ENCODE data around the gene MAPRE2.

The MAPRE2 gene

DNA sequence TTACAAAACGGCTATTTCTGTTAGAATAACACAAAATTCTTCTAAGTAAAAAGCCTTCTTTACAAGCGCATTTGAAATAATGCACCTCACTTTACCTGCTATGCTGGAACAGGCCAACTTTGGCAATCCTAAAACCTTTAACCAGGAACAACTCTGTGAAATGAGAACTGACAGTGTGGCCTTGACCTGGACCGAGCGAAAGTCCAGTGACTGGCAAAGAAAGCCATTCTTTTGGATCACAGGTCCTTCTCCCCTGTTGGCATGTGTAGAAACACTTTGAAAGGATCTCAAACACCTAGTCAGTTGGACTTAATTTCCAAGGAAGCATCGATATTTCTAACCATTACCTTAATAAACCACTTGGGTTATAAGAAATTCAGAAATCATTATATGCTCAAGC is 21.2 kb downstream of the MAPRE2 start:
- DNase-seq (ENCODE audit: low read depth): no peak

DNA sequence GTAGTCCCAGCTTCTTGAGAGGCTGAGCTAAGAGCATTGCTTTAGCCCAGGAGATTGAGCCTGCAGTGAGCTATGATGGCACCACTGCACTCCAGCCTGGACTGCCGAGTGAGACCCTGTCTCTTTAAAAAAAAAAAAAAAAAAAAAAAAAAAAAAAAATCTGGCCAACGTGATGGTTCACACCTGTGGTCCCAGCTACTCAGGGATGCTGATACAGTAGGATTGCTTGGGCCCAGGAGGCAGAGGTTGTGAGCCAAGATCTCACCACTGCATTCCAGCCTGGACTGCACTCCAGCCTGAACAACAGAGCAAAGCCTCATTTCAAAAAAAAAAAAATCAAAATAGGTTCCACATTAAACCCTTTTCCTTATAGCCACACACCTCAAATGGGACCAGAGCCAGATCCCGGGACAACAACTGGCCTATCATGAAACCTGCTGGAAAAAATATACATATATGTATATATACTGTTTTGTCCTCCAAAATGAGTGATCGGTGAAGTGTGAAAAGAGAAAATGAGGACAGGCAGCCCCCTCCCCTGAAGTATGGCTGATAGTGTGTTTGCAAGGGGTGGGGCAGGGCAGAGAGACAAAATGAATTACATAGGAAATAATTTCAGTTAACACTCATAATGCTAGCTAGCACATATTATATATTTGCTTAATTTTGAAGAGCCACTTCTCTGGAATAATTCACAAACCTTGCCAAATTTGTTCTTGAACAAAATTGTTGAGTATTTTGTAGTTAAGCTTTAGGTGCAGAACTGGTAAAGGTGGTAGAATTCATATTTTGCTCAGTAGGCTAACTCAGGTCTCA is 22.9 kb downstream of the MAPRE2 start:
- DNase-seq (ENCODE audit: low read depth): no peak

DNA sequence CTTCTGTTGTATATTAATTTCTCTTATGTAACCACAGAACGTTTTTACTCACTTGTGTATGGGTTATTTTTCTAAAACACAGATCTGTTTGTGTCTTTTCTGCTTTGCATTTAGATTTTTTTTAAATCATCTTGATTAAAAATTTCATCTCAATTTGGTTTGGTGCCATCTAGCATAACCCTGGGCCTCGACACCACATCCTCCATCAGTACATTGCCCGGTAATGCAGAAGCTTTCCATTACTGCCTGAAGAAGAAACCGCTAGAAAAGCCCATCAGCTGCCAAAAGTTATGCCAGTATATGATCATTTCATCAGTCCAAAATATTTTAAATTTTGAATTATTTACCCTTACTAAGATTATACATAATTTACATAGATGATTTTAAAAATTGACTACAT is 26.2 kb downstream of the MAPRE2 start:
- no peak for DNase-seq (ENCODE audit: low read depth)

DNA sequence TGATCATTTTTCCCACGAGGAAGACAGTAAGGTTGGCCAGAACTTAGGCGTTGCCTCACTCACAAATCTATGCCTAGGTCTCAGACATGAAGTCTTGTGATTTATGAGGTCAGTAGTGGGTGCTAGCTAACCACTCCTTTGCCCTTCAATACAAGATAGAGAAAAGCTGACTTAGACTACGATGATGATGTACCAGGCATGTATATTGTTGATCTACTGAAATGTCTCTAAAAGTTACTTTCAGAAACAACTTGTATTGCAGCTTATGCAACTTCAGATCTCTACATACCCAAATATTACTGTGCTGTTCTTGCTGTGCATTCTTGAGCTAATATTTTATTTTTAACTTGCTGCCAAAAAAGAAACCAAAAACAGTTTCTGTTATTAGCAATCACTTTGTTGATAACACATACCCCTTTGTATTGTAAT is 30.6 kb downstream of the MAPRE2 start:
- DNase-seq (ENCODE audit: low read depth): peak; percentile 24

DNA sequence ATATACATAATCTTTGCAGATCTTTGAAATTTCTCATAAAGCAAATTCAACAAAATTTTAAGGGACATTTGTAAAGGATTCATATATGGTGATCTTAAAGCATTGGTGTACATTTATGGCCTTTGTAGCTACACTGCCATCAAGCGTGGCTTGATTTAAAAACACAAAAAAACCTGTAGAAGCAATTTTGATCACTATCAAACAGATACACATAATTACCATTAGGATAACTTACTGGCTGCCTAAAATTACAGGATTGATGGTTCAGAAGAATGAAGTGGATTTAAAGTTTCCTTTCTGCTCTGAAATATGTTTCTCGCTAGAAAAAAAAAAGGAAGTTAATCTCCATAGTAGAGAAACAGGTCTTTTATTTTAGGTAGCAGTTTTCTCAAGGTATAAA is 31.4 kb downstream of the MAPRE2 start:
- no peak for DNase-seq (ENCODE audit: low read depth)

DNA sequence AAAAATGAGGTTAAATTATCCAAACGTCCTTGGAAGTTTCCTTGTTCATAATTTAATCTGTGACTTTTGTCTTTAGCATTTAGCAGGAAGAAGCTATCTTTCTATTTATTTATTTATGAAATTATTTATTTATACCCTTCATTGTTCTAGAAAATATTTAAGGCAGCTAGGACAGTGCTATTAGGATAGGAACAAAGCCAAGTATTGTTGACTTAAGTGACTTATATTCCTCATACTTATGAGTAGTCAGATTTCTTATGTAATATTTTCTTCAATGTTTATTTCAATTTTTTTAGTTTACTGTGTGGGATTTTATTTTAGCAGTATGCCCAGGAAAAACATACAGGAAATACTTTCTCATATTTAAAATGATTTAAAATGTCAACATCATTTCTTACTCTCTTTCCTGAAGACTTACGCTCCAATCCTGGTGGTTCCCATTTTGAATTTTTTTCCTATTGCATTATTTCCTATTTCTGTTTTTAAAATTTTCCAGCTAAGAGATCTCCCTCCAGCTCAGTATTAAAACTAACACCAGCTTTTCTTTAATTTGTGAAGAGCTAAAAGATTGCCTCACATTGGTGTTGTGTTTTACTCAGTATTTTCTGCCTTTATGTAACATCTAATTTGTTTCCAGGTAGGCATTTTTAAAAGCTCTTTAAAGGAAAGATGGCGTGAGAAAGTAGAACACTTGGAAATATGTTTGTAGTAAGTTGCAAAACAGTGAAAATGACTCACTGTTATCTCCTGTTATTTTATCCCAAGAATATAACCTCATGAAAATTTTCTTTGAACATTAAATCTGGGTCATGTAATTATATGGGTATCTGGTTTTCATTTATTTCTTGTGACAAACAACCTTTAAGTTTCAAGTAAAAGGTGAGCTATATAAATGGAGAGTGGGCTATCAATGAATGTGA is 32.2 kb downstream of the MAPRE2 start:
- no peak for DNase-seq (ENCODE audit: low read depth)

DNA sequence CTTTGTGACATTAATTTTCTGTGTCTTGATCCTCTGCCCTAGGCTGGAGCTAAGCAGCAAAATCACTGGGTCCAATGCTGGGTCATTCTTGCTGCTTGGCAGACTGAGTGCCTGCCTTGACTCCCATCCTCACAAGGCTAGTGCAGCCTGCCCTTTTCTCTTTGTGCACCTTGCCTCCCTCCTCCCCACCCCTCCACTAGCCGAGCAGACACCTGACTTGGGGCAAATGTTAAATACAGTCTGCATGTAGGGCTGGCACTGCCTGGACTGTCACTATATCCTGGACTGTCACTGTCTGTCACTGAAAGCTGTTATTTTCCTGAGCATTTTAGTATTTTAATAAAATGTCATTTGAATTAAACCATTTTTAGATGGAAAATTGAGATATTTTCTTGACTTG is 33.4 kb downstream of the MAPRE2 start:
- DNase-seq (ENCODE audit: low read depth): no peak

DNA sequence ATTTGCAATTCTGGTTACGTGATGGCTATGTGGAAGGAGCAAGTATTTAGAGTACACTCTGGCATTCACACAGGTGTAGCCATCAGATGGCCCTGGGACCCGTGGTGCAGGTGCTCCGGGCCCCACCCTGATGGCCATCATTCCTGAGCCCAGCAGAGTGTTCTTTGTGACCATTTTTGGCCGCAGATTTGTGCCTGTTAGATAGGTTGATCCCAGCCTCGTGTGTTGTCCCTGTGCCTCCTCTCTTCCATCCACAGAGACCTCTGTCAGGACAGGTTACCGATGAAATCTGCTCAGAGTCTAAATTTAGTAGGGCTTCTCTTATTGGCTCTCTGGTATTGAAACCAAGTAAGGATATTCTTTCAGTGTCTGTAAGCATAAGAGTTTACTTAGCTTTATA is 33.9 kb downstream of the MAPRE2 start:
- no peak for DNase-seq (ENCODE audit: low read depth)

DNA sequence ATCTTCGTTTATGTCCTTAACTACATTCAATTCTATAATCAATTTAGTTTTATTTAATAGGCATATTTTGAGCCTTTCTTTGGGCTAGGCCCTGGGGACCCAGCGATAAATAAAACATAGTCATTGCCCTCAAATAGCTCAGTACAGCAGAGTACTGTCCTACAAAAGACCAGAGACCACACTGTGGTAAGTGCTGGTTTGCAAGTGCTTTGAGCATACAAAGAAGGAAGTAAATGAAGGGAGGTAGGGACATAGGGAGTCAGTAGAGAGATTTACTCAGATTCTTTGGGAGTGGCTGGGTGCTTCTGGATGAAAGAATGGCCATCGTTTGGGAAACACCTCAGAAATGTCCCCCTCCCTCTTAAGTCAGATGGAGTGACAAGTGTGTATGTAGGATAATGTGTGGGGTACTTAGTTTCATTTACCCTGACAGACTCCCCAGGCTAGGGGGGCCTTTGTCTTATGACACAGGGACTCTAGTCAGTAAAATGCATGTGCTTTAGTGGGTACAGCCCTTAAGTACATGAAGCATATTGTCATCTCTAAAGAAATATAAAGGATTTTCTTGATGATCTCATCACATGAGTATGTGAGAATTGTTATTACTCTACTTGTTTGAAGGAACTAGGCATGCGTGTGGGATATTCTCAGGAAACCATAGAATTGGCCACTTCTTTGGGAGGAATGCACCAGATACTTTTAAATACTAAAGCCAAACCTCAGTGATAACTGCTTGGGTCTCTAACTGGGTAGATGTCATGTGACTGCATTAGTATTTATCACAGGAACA is 35.1 kb downstream of the MAPRE2 start:
- DNase-seq (ENCODE audit: low read depth): peak; percentile 22

DNA sequence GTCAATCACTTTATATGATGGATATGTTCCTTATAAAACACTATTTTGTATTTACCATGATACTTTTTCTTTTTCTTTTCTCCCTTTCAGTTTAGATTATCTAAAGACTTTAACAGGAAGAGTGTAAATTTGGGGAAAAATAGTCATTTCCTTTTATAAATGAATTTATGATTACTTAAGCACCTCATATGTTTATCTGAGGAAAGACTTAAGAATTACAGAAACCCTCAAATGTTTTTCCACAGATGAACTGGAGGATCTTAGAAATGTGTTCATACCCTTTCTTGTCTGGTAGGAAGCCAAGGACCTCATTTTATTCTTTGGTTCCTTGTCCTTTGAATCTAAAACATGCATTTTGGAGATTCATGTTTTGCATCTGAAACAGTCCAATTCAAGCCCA is 36.7 kb downstream of the MAPRE2 start:
- no peak for DNase-seq (ENCODE audit: low read depth)

DNA sequence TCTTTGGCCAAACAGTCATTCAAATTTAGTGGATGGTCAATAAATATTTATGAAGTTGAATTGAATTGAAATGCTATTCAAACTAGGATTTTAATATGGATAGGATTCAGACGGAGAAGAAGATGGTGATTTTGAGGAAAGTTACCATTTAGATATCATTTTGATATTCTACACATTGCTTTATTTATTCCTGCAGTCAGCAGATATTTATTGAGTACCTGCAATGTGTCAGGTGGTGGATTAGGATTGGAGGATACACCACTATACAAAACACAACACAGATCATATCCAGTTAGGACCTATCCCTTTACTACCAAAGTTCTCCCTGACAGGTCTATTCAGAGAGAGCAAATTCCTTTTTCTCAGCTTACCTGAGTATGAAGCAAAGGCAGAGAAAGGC is 38.8 kb downstream of the MAPRE2 start:
- no peak for DNase-seq (ENCODE audit: low read depth)

DNA sequence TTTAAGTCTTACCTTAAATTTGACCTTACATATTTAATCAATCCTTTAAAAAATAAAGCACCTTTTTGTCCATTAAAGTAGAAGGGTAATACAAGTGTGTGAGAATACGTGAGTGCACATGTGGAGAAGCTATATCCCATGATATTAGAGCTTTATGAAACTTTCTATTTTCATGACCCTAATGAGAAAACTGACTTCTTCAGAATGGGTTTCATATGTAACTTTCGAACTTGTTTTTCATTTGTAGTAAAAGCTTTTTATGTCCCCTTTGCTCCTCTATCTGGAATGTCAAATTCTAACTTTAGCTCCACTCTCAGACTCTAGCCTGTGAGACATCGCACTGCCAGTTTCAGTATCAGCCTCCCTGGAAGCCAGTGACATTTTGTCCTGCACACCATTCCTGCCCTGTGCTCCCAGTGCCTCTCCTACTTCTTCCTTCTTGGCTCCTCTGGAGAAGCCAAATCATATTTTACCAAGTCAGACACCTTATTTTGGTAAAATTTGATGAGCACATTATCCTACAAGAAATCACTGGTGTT is 42.0 kb downstream of the MAPRE2 start:
- DNase-seq (ENCODE audit: low read depth): no peak

DNA sequence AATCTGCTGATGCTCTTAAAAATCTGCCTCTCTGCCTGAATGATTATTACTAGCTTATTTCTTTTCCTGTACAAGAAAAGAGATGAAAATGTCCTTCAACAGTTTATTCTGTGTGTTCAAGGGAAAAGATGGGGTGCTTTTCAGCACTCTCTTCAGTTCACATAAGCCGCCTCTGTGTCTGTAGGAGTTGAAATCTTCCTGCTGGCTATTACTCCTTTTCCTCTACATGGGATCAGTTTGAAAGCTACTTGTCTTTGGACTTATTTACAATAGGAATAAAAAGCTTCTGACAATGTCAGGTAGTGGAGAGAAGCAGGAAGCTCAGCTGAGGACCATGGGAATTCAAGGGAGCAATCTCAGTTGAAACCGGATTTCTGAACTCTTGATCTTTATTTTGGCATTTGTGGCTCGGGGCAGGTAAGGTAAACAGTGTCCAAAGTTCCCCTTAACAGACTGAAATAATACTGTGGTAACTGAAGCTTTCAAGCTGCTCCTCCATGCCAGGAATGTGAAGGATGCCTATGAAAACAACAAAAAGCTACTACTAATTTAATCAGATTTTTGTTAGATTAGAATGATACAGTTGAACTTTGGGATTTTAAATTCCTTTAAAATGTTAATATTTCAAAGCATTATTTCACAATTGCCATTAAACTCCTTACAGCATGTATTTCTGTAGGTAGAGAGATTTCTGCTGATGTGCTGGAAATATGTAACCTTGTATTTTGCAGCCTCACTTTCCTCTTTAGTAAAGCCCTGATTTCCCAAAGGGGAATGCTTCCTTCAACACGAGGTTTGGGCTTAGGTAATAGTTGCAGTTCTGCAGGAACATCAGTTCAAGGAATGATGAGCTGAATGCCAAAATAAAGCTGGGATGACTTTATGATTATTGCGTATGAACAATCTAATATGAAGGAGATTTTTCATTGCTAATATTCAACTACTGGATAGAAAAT is 43.6 kb downstream of the MAPRE2 start:
- DNase-seq (ENCODE audit: low read depth): no peak

DNA sequence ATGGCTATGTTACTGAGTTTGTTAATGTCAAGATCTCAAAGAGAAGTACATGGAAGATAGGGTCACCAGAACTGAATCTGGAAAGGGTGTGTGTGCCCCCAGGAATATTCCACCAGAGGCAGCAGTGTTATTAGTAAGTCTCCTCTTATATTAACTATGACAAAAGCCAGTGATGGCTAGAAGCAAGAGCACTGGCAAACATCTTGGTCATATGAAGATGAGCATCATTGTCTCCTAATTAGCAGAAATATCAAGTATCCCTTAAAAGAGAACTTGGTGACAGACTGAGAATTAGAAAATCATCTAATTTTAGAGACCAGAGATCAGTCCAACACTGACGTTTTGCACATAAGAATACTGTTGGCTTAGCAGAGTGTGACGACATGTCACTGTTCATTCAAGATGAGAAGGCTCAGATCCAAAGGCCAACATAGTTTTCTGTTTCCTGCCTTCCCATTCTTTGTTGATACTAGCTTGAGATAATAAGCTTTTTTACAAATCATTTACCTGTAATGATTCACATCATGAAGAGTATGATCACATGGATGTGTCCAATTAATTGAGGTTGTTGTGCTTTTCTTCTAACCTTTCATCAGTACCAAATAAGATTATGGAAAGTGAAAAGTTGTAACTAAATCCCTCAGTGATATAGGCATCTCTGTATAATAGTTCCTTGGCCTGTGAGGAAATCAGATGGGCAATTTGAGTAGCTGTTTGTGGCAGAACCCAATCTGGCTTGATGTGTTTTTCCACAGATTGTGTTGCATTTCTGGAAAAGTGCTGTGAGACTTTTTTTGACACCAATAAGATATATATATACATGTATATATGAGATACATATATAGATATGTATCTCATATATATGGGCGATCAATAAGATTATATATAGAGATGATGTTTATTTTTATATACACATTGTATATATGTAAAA is 44.5 kb downstream of the MAPRE2 start:
- no peak for DNase-seq (ENCODE audit: low read depth)

DNA sequence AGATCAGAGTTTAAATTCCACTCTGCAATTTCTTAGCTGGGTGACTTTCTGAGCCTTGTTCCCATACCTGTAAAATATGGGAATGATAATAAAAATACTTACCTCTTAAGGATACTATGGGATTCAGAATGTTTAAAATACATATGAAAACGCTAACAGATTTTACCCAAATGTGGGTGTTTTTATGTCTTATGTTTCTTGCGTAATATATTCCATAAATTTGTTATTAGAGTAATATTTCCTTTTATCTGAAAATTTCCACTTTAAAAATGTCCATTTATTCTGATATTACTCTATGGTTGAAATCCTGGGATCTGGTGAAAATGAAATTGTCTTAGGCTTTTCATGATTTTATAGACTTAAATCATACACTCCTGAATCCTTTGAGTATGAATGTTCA is 45.5 kb downstream of the MAPRE2 start:
- no peak for DNase-seq (ENCODE audit: low read depth)

DNA sequence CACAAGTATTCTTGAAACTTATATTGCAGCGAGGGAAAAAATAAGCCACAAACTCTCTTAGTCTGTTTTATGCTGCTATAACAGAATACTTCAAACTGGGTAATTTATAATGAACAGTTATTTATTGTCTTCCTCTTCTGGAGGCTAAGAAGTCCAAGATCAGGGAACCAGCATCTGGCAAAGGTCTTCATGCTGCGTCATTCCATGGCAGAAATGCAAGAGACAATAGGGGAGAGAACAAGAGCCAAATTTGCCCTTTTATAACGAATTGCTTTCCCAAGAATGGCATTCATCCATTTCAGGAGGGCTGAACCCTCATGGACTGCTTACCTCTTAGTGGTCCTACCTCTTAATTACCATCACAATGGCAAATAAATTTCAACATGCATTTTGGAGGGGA is 46.5 kb downstream of the MAPRE2 start:
- DNase-seq (ENCODE audit: low read depth): no peak

DNA sequence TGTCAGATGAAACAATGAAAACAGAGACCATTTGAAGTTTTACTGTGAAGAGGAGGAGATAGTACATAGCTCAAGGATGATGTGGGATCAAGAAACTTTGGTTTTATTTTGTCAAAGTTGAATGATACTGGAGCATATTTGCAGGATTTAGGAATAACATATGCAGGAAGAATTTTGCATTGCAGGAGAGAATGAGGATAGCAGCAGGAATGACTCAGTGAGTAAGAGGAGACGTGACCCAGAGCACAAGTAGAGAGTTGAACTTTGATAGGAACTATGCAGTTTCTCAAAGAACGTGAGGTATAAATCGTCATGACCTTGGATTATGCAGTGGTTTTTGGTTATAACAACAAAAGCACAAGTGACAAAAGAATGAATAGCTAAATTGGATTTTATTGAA is 47.7 kb downstream of the MAPRE2 start:
- no peak for DNase-seq (ENCODE audit: low read depth)

DNA sequence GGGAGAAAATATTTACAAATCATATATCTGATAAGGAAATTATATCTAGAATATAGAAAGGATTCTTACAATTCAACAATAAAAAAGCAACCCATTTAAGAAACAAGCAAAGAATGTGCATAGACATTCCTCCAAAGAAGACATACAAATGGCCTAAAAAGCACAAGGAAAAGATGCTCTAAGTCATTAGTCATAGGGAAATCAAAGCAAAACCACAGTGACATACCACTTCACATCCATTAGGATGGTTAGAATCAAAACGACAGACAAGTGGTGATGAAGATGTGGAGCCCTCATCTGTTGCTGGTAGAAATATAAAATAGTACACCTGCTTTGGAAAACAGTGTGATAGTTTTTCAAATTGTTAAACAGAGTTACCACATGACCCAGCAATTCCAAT is 48.2 kb downstream of the MAPRE2 start:
- DNase-seq (ENCODE audit: low read depth): no peak

DNA sequence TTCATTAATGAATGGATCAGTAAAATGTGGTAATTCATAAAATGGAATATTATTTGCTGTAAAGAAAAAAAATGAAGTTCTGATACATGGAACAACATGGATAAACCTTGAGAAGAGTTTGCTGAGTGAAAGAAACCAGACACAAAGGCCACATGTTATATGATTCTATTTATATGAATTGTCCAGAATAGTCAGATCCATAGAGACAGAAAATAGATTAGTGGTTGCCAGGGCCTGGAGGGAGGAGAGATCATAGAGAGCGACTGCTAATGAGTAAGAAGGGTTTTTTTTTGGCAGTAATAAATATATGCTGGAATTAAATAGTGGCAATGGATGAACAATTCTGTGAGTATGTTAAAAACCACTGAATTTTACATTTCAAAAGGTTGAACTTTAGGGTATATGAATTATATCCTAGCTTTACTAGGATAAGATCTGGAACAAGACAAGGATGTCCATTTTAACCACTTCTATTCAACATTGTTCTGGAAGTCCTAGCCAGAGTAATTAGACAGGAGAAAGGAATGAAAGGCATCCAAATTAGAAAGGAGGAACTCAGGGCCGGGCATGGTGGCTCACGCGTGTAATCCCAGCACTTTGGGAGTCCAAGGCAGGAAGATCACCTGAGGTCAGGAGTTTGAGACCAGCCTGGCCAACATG is 48.8 kb downstream of the MAPRE2 start:
- DNase-seq (ENCODE audit: low read depth): no peak

Measured in fibroblast of gingiva (primary cell).